PFSK-1 (cell line): Measurements from ENCODE around the gene BTBD9.

Experiments used
- POLR2AphosphoS5 ChIP-seq: IDR thresholded peaks from 2 replicates; pipeline ENCODE4 v1.6.1; 2012; ENCODE audit warnings: low read depth, mild to moderate bottlenecking, control low read depth, low read length, moderate library complexity
- SIN3A ChIP-seq: IDR thresholded peaks from 2 replicates; pipeline ENCODE4 v1.6.1; 2012; ENCODE audit warnings: mild to moderate bottlenecking, low read length, moderate library complexity, borderline replicate concordance; ENCODE audit not compliant: insufficient read depth
- TAF1 ChIP-seq: IDR thresholded peaks from 2 replicates; pipeline ENCODE4 v1.6.1; 2012; ENCODE audit warnings: low read length, control low read depth, borderline replicate concordance; ENCODE audit not compliant: insufficient read depth

GRCh38 chr6:38326837-38327236 is 312.9 kb downstream of the BTBD9 start:
- TF ChIP-seq TAF1 (no peak), SIN3A (no peak), POLR2AphosphoS5 (no peak)
